K562 (cell line): ENCODE measurements around the gene RASL12.

ENCODE experiments used
- CEBPB ChIP-seq: fragments of 450-650 bp; IDR thresholded peaks from 2 replicates; pipeline ENCODE4 v1.6.1; 2016; ENCODE audit warnings: missing genetic modification characterization, missing compliant biosample characterization
- CREB1 ChIP-seq, 2 experiments: sonication (generic) in 1 of 2; formaldehyde crosslinking in 1 of 2; IDR thresholded peaks; 2 replicates each; pipeline versions ENCODE4 v1.6.1 to v1.8.0; 2012 to 2022; ENCODE audit warnings: inconsistent platforms in 1 of 2, mild to moderate bottlenecking in 1 of 2, missing genetic modification reagents in 1 of 2, moderate library complexity in 1 of 2
- EZH2 ChIP-seq: IDR thresholded peaks from 2 replicates; pipeline ENCODE4 v1.6.1; 2012; ENCODE audit warnings: low read depth, mild to moderate bottlenecking, inconsistent platforms, low read length, borderline replicate concordance
- MGA ChIP-seq: fragments of 450-650 bp; IDR thresholded peaks from 2 replicates; pipeline ENCODE4 v1.6.1; 2016; ENCODE audit warnings: mild to moderate bottlenecking, moderate library complexity
- RAD21 ChIP-seq, 2 experiments: fragments of 250-450 bp in 1 of 2; fragments of 450-650 bp in 1 of 2; sonication (Bioruptor Pico) in 1 of 2; formaldehyde crosslinking in 1 of 2; IDR thresholded peaks in 1 of 2; conservative IDR thresholded peaks in 1 of 2; 2 replicates each; pipeline versions ENCODE4 v1.4.0 to v1.8.0; 2020 to 2022; ENCODE audit warnings: mild to moderate bottlenecking in 2 of 2, moderate library complexity in 1 of 2
- SMC3 ChIP-seq: conservative IDR thresholded peaks from 2 replicates; pipeline ENCODE4 v1.6.1; 2011; ENCODE audit warnings: low read depth, low read length, improper control_type of control experiment; ENCODE audit not compliant: insufficient read depth
- TEAD1 ChIP-seq, 2 experiments: fragments of 450-650 bp in 1 of 2; sonication (generic) in 1 of 2; formaldehyde crosslinking; IDR thresholded peaks; 2 replicates each; pipeline versions ENCODE4 v1.4.0 to v1.8.0; 2020 to 2022; ENCODE audit warnings: mild to moderate bottlenecking in 2 of 2, missing genetic modification reagents in 1 of 2
- THAP7 ChIP-seq: fragments of 250-450 bp; sonication (Bioruptor Pico); IDR thresholded peaks from 2 replicates; pipeline ENCODE4 v1.5.0; 2021
- ZFP30 ChIP-seq: fragments of 250-450 bp; sonication (Bioruptor Pico); IDR thresholded peaks from 2 replicates; pipeline ENCODE4 v1.8.0; 2022; ENCODE audit warnings: moderate library complexity, mild to moderate bottlenecking, inconsistent platforms, borderline replicate concordance
- ZNF263 ChIP-seq: sonication (generic); formaldehyde crosslinking; IDR thresholded peaks from 2 replicates; pipeline ENCODE4 v1.8.0; 2022; ENCODE audit warnings: mild to moderate bottlenecking, missing genetic modification reagents, borderline replicate concordance
- ZNF316 ChIP-seq: fragments of 450-650 bp; IDR thresholded peaks from 2 replicates; pipeline ENCODE4 v1.6.1; 2016
- ZNF79 ChIP-seq: fragments of 250-450 bp; sonication (Bioruptor Pico); IDR thresholded peaks from 2 replicates; pipeline ENCODE4 v1.4.0; 2020; ENCODE audit warnings: low read depth, mild to moderate bottlenecking, moderate library complexity

DNA sequence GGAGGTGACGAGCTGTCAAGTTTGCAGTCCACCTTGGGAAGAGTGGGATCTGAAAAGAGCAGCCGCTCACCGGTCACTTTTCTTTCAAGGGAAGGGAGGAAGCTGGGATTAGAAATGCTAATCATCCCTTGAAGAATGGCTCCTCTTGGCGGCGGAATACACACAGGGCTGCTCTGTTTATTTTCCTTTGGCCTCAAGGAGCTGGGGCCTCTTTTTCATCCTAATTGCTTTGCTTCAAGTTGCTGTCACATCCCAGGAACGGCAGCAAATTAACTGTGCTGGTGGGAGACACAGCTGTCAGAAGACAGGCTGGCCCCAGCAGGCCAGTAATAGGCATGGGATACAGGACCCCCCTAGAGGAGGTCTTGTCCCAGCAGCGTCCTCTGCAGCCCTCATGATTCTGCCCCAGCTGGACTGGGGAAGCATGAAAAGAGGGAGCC lies 15.5 kb upstream of the RASL12 start:
- TF ChIP-seq ZNF316 (no peak), TEAD1 (CRISPR knock-in tag; IDR thresholded peaks at IDR 0.05) (no peak), ZFP30 (CRISPR knock-in tag) (no peak), EZH2 (no peak), MGA (no peak), CREB1 (IDR thresholded peaks at IDR 0.05) (no peak), CREB1 (CRISPR knock-in tag; IDR thresholded peaks at IDR 0.05) (no peak), CEBPB (tag) (no peak), SMC3 (0 out of 2 replicates have a peak, but pooled peaks have one; percentile 34), THAP7 (CRISPR knock-in tag) (no peak), ZNF263 (CRISPR knock-in tag) (no peak), RAD21 (CRISPR knock-in tag; conservative IDR thresholded peaks at IDR 0.05 in 1 of 2, IDR thresholded peaks at IDR 0.05 in 1 of 2) (peak; percentile 46 to 67), ZNF79 (CRISPR knock-in tag) (no peak)
